Measurements from ENCODE around the gene RAB9B. TPM values are rescaled to one million over a fixed set of nuclear protein-coding genes. Genes with fewer than 3 reads are reported as not detected.

The RAB9B gene
- total RNA-seq, 1 donor from 2014 or later = 29.3 TPM

DNA sequence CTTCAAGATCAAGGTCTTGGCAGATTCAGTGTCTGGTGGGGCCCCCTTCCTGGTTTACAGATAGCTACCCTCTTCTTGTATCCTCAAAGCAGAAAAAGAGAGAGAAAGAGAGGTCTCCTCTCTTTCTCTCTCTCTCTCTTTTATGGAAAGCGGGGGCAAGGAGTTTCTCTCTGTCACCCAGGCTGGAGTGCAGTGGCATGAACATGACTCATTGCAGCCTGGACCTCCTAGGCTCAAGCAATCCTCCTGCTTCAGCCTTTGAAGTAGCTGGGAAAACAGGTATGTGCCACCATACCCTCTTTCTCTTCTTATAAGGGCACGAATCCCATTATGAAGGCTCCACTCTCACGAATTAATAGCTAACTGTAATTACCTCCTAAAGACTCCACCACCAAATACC, 20.2 kb downstream of the RAB9B start:
- intact Hi-C loops (cut with micrococcal nuclease) = no loop called here

DNA sequence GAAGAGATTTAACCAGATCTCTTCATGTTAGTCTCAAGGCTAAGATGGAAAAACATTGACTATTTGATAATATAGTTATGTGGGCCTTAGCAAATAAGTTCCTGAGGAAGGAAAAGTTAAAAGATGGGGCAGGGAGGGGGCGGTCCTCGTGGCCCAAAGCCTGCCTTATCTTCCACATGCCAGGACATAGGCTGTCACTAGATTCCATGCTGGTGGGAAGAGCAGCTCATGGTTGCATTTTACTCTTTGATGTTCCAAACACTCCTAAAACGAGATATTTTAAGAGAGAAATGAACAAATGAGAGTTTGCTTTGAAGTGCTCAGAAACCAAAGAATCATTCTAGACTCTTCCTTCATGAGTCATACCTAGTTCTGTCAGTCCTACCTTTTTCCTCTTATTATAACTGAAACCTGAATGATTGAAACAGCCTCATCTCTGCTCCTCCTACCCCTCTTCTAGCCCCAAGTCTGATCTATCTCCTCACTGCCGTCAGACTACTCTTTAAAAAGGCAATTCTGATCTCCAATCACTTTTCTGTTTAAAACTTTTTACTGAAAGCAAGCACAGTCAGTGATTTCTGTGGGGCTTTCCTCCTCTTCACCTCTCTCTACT, 25.1 kb downstream of the RAB9B start:
- Histone ChIP-seq H3K27ac (replicated peaks) (no peak overlapping the region), H3K27me3 (ENCODE audit: low read depth) (no peaks in the 10 kb centered on the region), H3K36me3 (no peaks in the 10 kb centered on the region), H3K4me1 (no peaks in the 10 kb centered on the region), H3K4me3 (no peak overlapping the region), H3K9me3 (replicated peaks) (no peaks in the 10 kb centered on the region)
- intact Hi-C loops (cut with micrococcal nuclease) = no loop called here
- TF ChIP-seq, protein P1, sequence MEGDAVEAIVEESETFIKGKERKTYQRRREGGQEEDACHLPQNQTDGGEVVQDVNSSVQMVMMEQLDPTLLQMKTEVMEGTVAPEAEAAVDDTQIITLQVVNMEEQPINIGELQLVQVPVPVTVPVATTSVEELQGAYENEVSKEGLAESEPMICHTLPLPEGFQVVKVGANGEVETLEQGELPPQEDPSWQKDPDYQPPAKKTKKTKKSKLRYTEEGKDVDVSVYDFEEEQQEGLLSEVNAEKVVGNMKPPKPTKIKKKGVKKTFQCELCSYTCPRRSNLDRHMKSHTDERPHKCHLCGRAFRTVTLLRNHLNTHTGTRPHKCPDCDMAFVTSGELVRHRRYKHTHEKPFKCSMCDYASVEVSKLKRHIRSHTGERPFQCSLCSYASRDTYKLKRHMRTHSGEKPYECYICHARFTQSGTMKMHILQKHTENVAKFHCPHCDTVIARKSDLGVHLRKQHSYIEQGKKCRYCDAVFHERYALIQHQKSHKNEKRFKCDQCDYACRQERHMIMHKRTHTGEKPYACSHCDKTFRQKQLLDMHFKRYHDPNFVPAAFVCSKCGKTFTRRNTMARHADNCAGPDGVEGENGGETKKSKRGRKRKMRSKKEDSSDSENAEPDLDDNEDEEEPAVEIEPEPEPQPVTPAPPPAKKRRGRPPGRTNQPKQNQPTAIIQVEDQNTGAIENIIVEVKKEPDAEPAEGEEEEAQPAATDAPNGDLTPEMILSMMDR (IDR thresholded peaks at IDR 0.05; ENCODE audit: borderline replicate concordance) = no peak
- DNase-seq = no peak

More for the DNA sequence above, 20.2 kb downstream of the RAB9B start:
- H3K27me3 ChIP-seq (ENCODE audit: low read depth) = no peaks in the 10 kb centered on the region
- TF ChIP-seq, protein P1 (IDR thresholded peaks at IDR 0.05; ENCODE audit: borderline replicate concordance) = no peak
- H3K9me3 ChIP-seq (replicated peaks) = no peaks in the 10 kb centered on the region
- H3K4me1 ChIP-seq = no peaks in the 10 kb centered on the region
- no peaks in the 10 kb centered on the region for H3K36me3 ChIP-seq
- no peak overlapping the region for H3K4me3 ChIP-seq
- no peak for DNase-seq
- no peak overlapping the region for H3K27ac ChIP-seq (replicated peaks)

DNA sequence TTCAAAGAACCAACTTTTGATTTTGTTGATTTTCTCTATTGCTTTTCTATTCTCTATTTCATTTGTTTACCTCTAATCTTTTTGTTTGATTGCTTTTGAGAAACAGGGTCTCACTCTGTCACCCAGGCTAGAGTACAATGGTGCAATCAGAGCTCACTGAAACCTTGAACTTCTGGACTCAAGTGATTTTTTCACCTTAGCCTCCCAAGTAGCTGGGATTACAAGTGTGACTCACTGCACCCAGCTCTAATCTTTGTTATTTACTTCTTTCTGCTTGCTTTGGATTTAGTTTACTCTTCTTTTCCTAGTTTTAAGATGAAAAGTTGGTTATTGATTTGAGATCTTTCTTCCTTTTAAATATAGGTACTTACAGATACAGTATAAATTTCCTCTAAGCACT, 26.2 kb downstream of the RAB9B start:
- TF ChIP-seq, protein P1 (IDR thresholded peaks at IDR 0.05; ENCODE audit: borderline replicate concordance) = no peak
- DNase-seq = no peak
- H3K4me1 ChIP-seq = no peaks in the 10 kb centered on the region
- no peak overlapping the region for H3K4me3 ChIP-seq
- no peaks in the 10 kb centered on the region for H3K36me3 ChIP-seq
- H3K9me3 ChIP-seq (replicated peaks) = no peaks in the 10 kb centered on the region
- no peak overlapping the region for H3K27ac ChIP-seq (replicated peaks)
- intact Hi-C loops (cut with micrococcal nuclease) = no loop called here
- no peaks in the 10 kb centered on the region for H3K27me3 ChIP-seq (ENCODE audit: low read depth)

DNA sequence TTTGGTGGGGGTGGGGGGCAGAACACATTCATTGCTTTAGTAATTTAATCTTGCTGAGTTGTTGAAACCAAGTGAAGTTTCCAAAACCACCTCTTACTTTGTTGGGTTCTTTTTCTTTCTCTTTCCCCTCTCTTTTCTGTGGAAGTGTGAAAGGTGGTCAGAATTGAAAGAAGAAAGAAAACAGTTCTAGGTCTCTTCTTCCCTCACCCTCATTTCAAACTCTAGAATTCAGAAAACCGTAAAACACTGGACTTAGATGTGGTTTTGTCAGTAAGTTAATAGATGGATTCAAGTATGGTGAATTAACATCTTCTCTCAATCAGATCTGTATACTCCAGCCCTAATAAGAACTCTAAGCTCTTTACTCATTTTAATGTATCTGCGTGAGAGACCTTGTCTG, 31.7 kb downstream of the RAB9B start:
- TF ChIP-seq, protein P1 (IDR thresholded peaks at IDR 0.05; ENCODE audit: borderline replicate concordance) = no peak
- intact Hi-C loops (cut with micrococcal nuclease) = no loop called here
- no peak overlapping the region for H3K27ac ChIP-seq (replicated peaks)
- no peaks in the 10 kb centered on the region for H3K36me3 ChIP-seq
- no peak overlapping the region for H3K4me3 ChIP-seq
- DNase-seq = no peak
- no peaks in the 10 kb centered on the region for H3K9me3 ChIP-seq (replicated peaks)
- H3K27me3 ChIP-seq (ENCODE audit: low read depth) = no peaks in the 10 kb centered on the region
- H3K4me1 ChIP-seq = no peaks in the 10 kb centered on the region

DNA sequence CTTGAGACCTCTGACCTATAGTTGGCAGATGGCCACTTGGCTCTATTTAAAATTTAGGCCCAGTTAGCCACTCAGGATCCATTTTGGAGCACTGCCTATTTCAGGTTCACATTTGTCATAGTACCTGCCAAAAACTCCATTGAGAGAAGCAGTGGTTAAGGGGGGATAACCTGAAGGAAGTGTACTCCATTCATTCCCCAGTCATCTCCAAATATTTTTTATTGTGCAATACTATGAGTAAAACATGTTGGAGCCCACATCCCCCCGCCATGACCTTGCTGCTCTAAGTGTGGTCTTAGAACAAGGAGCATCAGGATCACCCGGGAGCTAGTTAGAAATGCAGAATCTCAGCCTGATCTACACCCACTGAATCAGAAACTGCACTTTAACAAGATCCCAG, 34.4 kb downstream of the RAB9B start:
- H3K36me3 ChIP-seq = no peaks in the 10 kb centered on the region
- DNase-seq = no peak
- H3K4me3 ChIP-seq = no peak overlapping the region
- H3K4me1 ChIP-seq = no peaks in the 10 kb centered on the region
- no peaks in the 10 kb centered on the region for H3K27me3 ChIP-seq (ENCODE audit: low read depth)
- H3K27ac ChIP-seq (replicated peaks) = no peak overlapping the region
- intact Hi-C loops (cut with micrococcal nuclease) = no loop called here
- TF ChIP-seq, protein P1 (IDR thresholded peaks at IDR 0.05; ENCODE audit: borderline replicate concordance) = no peak
- H3K9me3 ChIP-seq (replicated peaks) = no peaks in the 10 kb centered on the region

Data from left ventricle myocardium inferior (tissue), 1 donor.